22Rv1 (cell line): Measurements from ENCODE around the gene TBKBP1.

Source experiments
- ZFX ChIP-seq: fragments of 450-650 bp; IDR thresholded peaks from 2 replicates; pipeline ENCODE4 v1.6.1; 2017; ENCODE audit warnings: antibody characterized with exemption, borderline replicate concordance
- TF ChIP-seq, protein P1 (sequence below): fragments of 450-650 bp; IDR thresholded peaks from 2 replicates; pipeline ENCODE4 v1.5.1; 2017; ENCODE audit warnings: mild to moderate bottlenecking

DNA sequence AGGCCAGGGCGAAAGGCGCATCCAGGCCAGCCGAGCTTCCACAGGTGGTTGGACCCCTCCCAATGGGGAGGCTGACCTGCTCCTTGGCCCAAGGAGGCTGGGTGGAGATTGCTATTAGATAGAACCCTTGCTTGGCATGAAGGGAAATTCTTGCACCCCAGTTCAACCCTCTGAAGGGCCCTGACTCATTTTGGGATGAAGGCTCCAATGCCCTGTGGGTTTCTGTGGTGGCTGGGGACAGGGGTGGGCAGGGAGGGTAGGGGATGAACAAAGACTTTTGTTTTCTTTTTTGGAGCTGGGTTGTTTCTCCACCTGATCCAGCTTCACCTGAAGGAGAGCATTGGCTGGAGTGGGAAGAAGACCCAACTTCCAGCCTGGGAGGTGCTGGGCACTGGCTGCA lies 22.4 kb downstream of the TBKBP1 start:
- TF ChIP-seq, protein P1, sequence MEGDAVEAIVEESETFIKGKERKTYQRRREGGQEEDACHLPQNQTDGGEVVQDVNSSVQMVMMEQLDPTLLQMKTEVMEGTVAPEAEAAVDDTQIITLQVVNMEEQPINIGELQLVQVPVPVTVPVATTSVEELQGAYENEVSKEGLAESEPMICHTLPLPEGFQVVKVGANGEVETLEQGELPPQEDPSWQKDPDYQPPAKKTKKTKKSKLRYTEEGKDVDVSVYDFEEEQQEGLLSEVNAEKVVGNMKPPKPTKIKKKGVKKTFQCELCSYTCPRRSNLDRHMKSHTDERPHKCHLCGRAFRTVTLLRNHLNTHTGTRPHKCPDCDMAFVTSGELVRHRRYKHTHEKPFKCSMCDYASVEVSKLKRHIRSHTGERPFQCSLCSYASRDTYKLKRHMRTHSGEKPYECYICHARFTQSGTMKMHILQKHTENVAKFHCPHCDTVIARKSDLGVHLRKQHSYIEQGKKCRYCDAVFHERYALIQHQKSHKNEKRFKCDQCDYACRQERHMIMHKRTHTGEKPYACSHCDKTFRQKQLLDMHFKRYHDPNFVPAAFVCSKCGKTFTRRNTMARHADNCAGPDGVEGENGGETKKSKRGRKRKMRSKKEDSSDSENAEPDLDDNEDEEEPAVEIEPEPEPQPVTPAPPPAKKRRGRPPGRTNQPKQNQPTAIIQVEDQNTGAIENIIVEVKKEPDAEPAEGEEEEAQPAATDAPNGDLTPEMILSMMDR: no peak
- no peak for TF ChIP-seq ZFX
